Suprapubic skin (tissue), 3 donors: Measurements from ENCODE around the gene RASSF4.

Experiments
- CTCF ChIP-seq, 2 donors: fragments of 200-600 bp in 1 of 2; fragments of 450-650 bp in 1 of 2; sonication (generic) in 1 of 2; IDR thresholded peaks; one replicate each; pipeline ENCODE4 v1.5.1; 2016 to 2019; ENCODE audit warnings: antibody characterized with exemption in 2 of 2, mild to moderate bottlenecking in 1 of 2, moderate library complexity in 1 of 2
- POLR2A ChIP-seq, 2 donors: fragments of 450-650 bp; IDR thresholded peaks; one replicate each; pipeline ENCODE4 v1.6.1; 2017; ENCODE audit warnings: antibody characterized with exemption in 2 of 2, mild to moderate bottlenecking in 2 of 2, moderate library complexity in 2 of 2

GRCh38 chr10:44997105-44997748 lies 37.6 kb downstream of the RASSF4 start:
- TF ChIP-seq CTCF (IDR thresholded peaks at IDR 0.05) (no peak), POLR2A (IDR thresholded peaks at IDR 0.05) (no peak)
